Measurements from ENCODE around the gene MSX2. TPM values are rescaled to one million over a fixed set of nuclear protein-coding genes. Genes with fewer than 3 reads are reported as not detected.
"Not testable (repeated sequence)": the region's sequence is repeated elsewhere in the genome, so short reads cannot be mapped to it uniquely, and the experiment has no call there.

Gene MSX2
- total RNA-seq, 1 experiment from 2014 or later: not detected

DNA sequence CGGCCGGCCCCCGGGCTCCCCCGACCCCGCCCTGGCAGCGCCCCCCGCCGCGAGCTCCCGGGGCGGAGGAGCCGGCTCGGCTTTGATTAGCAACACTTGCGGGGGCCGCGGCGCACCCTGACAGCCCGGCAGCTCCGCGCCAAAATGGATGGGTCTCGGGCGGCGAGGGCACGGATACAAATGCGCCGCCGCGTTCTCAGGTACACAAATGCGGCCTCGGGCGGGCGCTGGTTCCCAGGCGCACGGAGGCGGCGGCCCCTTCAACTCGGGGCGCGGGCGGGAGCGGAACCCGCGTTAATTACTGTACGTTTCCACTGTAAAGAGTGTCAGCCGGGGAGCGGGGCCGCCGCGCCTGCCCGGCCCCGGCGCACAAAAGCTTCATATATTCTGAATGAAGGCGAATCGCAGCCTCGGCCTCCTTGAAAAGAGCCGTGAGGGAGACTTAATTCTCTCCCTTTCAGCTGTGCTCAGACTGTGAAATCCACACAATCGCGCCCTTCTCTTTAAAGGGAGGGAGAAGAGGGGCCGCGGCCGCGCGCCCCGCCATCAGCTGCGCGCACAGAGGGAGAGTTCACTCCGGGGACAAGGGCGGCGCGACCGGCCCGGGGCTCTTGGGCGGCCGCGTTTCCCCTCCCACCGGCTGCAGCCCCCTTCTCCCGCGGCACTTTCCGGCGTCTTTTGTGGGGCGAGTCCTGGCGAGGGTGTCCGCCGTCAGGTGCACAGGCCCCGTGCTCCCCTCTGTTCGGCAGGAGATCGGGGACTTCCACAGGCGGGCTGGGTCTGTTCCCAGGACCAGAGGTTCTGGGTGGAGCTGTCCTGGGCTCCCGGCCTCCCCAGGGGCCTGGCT, 27.0 kb downstream of the MSX2 start:
- no peak overlapping the region for H3K4me2 ChIP-seq (ENCODE audit: low read depth, low read length, poor library complexity, severe bottlenecking)
- no peaks in the 10 kb centered on the region for H3K36me3 ChIP-seq (ENCODE audit: insufficient read depth, low read length)
- no peaks in the 10 kb centered on the region for H4K20me1 ChIP-seq (ENCODE audit: insufficient read depth, low read depth, low read length)
- H3K79me2 ChIP-seq (ENCODE audit: low read length): no peaks in the 10 kb centered on the region
- no peaks in the 10 kb centered on the region for H3K9me3 ChIP-seq (ENCODE audit: low read length)
- no peak overlapping the region for H2AFZ ChIP-seq (ENCODE audit: low read length)
- H3K4me3 ChIP-seq (ENCODE audit: low read length): no peak overlapping the region
- H3K9ac ChIP-seq (ENCODE audit: low read length): no peak overlapping the region
- no peaks in the 10 kb centered on the region for H3K9me2 ChIP-seq (replicated peaks; ENCODE audit: insufficient read depth, low read length)
- no peak for DNase-seq
- H3K4me1 ChIP-seq (ENCODE audit: low read length): no peaks in the 10 kb centered on the region
- H3K27me3 ChIP-seq (ENCODE audit: low read length): no peaks in the 10 kb centered on the region
- no peak overlapping the region for H3K27ac ChIP-seq (ENCODE audit: low read length)

GRCh38 chr5:174752121-174752520, 27.7 kb downstream of the MSX2 start:
- Histone ChIP-seq H3K4me2 (ENCODE audit: low read depth, low read length, poor library complexity, severe bottlenecking) (no peak overlapping the region), H4K20me1 (ENCODE audit: insufficient read depth, low read depth, low read length) (no peaks in the 10 kb centered on the region), H2AFZ (ENCODE audit: low read length) (no peak overlapping the region), H3K4me3 (ENCODE audit: low read length) (no peak overlapping the region), H3K27me3 (ENCODE audit: low read length) (no peaks in the 10 kb centered on the region), H3K79me2 (ENCODE audit: low read length) (no peaks in the 10 kb centered on the region), H3K9me2 (replicated peaks; ENCODE audit: insufficient read depth, low read length) (no peaks in the 10 kb centered on the region), H3K9me3 (ENCODE audit: low read length) (no peaks in the 10 kb centered on the region), H3K27ac (ENCODE audit: low read length) (no peak overlapping the region), H3K4me1 (ENCODE audit: low read length) (no peaks in the 10 kb centered on the region), H3K36me3 (ENCODE audit: insufficient read depth, low read length) (no peaks in the 10 kb centered on the region), H3K9ac (ENCODE audit: low read length) (no peak overlapping the region)
- no peak for DNase-seq

- H3K79me2 ChIP-seq (ENCODE audit: low read length): no peaks in the 10 kb centered on the region
- H3K36me3 ChIP-seq (ENCODE audit: insufficient read depth, low read length): no peaks in the 10 kb centered on the region
- no peaks in the 10 kb centered on the region for H3K27me3 ChIP-seq (ENCODE audit: low read length)
- no peak overlapping the region for H3K4me3 ChIP-seq (ENCODE audit: low read length)
- H3K27ac ChIP-seq (ENCODE audit: low read length): no peak overlapping the region
- H3K9me3 ChIP-seq (ENCODE audit: low read length): no peaks in the 10 kb centered on the region
- no peak overlapping the region for H2AFZ ChIP-seq (ENCODE audit: low read length)
- H3K9me2 ChIP-seq (replicated peaks; ENCODE audit: insufficient read depth, low read length): no peaks in the 10 kb centered on the region
- H3K9ac ChIP-seq (ENCODE audit: low read length): no peak overlapping the region
- no peaks in the 10 kb centered on the region for H3K4me1 ChIP-seq (ENCODE audit: low read length)
- no peak for DNase-seq
- no peak overlapping the region for H3K4me2 ChIP-seq (ENCODE audit: low read depth, low read length, poor library complexity, severe bottlenecking)
- no peaks in the 10 kb centered on the region for H4K20me1 ChIP-seq (ENCODE audit: insufficient read depth, low read depth, low read length)
These were observed 30.7 kb downstream of the MSX2 start for GRCh38 chr5:174755106-174755505.

DNA sequence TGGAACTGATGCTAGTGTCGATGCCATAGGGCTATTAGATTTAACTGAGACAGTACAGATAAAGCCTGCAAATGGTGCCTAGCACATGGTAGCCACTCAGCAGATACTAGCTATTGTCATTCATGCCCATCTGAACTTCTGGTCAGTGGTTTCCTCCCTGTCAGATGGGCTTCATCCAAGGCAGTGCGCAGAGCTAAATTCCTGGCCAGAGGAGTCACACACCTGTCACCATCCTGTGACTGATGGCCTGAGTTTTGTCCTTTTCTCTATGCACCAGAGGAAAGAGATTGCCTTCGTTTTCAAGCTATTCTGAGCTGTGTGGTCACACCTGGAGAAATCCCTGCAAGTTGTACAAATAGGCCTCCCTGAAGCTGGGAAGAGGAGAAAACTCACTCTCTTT, 34.7 kb downstream of the MSX2 start:
- H3K4me2 ChIP-seq (ENCODE audit: low read depth, low read length, poor library complexity, severe bottlenecking): no peak overlapping the region
- no peak overlapping the region for H3K4me3 ChIP-seq (ENCODE audit: low read length)
- no peak for DNase-seq
- no peaks in the 10 kb centered on the region for H3K9me3 ChIP-seq (ENCODE audit: low read length)
- H3K9me2 ChIP-seq (replicated peaks; ENCODE audit: insufficient read depth, low read length): no peaks in the 10 kb centered on the region
- no peaks in the 10 kb centered on the region for H3K27me3 ChIP-seq (ENCODE audit: low read length)
- no peak overlapping the region for H3K9ac ChIP-seq (ENCODE audit: low read length)
- H4K20me1 ChIP-seq (ENCODE audit: insufficient read depth, low read depth, low read length): no peaks in the 10 kb centered on the region
- no peak overlapping the region for H2AFZ ChIP-seq (ENCODE audit: low read length)
- H3K79me2 ChIP-seq (ENCODE audit: low read length): no peaks in the 10 kb centered on the region
- H3K27ac ChIP-seq (ENCODE audit: low read length): no peak overlapping the region
- H3K4me1 ChIP-seq (ENCODE audit: low read length): no peaks in the 10 kb centered on the region
- H3K36me3 ChIP-seq (ENCODE audit: insufficient read depth, low read length): no peaks in the 10 kb centered on the region

- Histone ChIP-seq H3K4me1 (ENCODE audit: low read length) (no peaks in the 10 kb centered on the region), H3K27me3 (ENCODE audit: low read length) (no peaks in the 10 kb centered on the region), H3K79me2 (ENCODE audit: low read length) (no peaks in the 10 kb centered on the region), H3K4me3 (ENCODE audit: low read length) (no peak overlapping the region), H2AFZ (ENCODE audit: low read length) (no peak overlapping the region), H3K9me2 (replicated peaks; ENCODE audit: insufficient read depth, low read length) (no peaks in the 10 kb centered on the region), H4K20me1 (ENCODE audit: insufficient read depth, low read depth, low read length) (no peaks in the 10 kb centered on the region), H3K27ac (ENCODE audit: low read length) (no peak overlapping the region), H3K4me2 (ENCODE audit: low read depth, low read length, poor library complexity, severe bottlenecking) (no peak overlapping the region), H3K9ac (ENCODE audit: low read length) (no peak overlapping the region), H3K36me3 (ENCODE audit: insufficient read depth, low read length) (no peaks in the 10 kb centered on the region), H3K9me3 (ENCODE audit: low read length) (no peaks in the 10 kb centered on the region)
- DNase-seq: no peak
These were observed 36.3 kb downstream of the MSX2 start for GRCh38 chr5:174760721-174761120.

GRCh38 chr5:174761341-174761740, 37.0 kb downstream of the MSX2 start:
- not testable (repeated sequence) for H3K4me3 ChIP-seq (ENCODE audit: low read length); DNase-seq; H3K9me2 ChIP-seq (replicated peaks; ENCODE audit: insufficient read depth, low read length); H3K79me2 ChIP-seq (ENCODE audit: low read length); H3K27ac ChIP-seq (ENCODE audit: low read length); H4K20me1 ChIP-seq (ENCODE audit: insufficient read depth, low read depth, low read length); H2AFZ ChIP-seq (ENCODE audit: low read length); H3K9me3 ChIP-seq (ENCODE audit: low read length); H3K4me1 ChIP-seq (ENCODE audit: low read length); H3K9ac ChIP-seq (ENCODE audit: low read length); H3K4me2 ChIP-seq (ENCODE audit: low read depth, low read length, poor library complexity, severe bottlenecking); H3K36me3 ChIP-seq (ENCODE audit: insufficient read depth, low read length); H3K27me3 ChIP-seq (ENCODE audit: low read length)

GRCh38 chr5:174764309-174764708, 39.9 kb downstream of the MSX2 start:
- Histone ChIP-seq H4K20me1 (ENCODE audit: insufficient read depth, low read depth, low read length) (no peaks in the 10 kb centered on the region), H3K9ac (ENCODE audit: low read length) (no peak overlapping the region), H3K4me2 (ENCODE audit: low read depth, low read length, poor library complexity, severe bottlenecking) (no peak overlapping the region), H2AFZ (ENCODE audit: low read length) (no peak overlapping the region), H3K4me1 (ENCODE audit: low read length) (no peaks in the 10 kb centered on the region), H3K9me2 (replicated peaks; ENCODE audit: insufficient read depth, low read length) (no peaks in the 10 kb centered on the region), H3K27ac (ENCODE audit: low read length) (no peak overlapping the region), H3K27me3 (ENCODE audit: low read length) (no peaks in the 10 kb centered on the region), H3K36me3 (ENCODE audit: insufficient read depth, low read length) (no peaks in the 10 kb centered on the region), H3K4me3 (ENCODE audit: low read length) (no peak overlapping the region), H3K79me2 (ENCODE audit: low read length) (no peaks in the 10 kb centered on the region), H3K9me3 (ENCODE audit: low read length) (no peaks in the 10 kb centered on the region)
- no peak for DNase-seq

DNA sequence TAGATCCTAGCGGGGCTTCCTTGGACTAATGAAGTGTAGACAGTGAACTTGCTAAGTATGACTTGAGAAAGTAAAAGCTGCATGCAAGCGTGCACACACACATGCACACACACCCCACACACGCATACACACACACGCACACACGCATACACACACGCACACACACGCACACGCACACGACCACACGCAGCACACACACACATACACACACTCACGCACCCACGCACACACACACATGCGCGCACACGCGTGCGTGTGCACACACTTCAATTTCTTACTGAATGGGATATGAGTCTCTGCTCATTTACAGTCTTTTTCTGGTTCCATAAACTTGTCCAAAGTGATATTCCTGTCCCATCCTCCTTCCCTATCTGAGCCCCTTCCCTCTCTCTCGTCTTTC, 41.2 kb downstream of the MSX2 start:
- H3K79me2 ChIP-seq (ENCODE audit: low read length): no peaks in the 10 kb centered on the region
- H3K4me1 ChIP-seq (ENCODE audit: low read length): no peaks in the 10 kb centered on the region
- no peak overlapping the region for H3K9ac ChIP-seq (ENCODE audit: low read length)
- no peak overlapping the region for H2AFZ ChIP-seq (ENCODE audit: low read length)
- no peak overlapping the region for H3K4me2 ChIP-seq (ENCODE audit: low read depth, low read length, poor library complexity, severe bottlenecking)
- H3K4me3 ChIP-seq (ENCODE audit: low read length): no peak overlapping the region
- H3K27me3 ChIP-seq (ENCODE audit: low read length): no peaks in the 10 kb centered on the region
- H3K9me2 ChIP-seq (replicated peaks; ENCODE audit: insufficient read depth, low read length): no peaks in the 10 kb centered on the region
- no peaks in the 10 kb centered on the region for H4K20me1 ChIP-seq (ENCODE audit: insufficient read depth, low read depth, low read length)
- H3K36me3 ChIP-seq (ENCODE audit: insufficient read depth, low read length): no peaks in the 10 kb centered on the region
- H3K9me3 ChIP-seq (ENCODE audit: low read length): no peaks in the 10 kb centered on the region
- no peak overlapping the region for H3K27ac ChIP-seq (ENCODE audit: low read length)
- no peak for DNase-seq

Data from Karpas-422 (cell line).